IMR-90 (cell line): ENCODE results near the gene TMEM117. TPM values are rescaled to one million over a fixed set of nuclear protein-coding genes. Genes with fewer than 3 reads are reported as not detected.

Source experiments
- ATAC-seq: fragments of 200-7000 bp; cut with Tn5 transposase; 2 replicates; pipeline ENCODE4 v1.9.1; 2020; ENCODE audit warnings: low read depth, mild to moderate bottlenecking, moderate library complexity
- BruUV-seq: library from RNA; stranded (reverse); fragments of 400-500 nt; replicated peaks from 2 replicates; lab custom pipeline; 2021; lab: Mats Ljungman, UMichigan
- CTCF ChIA-PET: fragments of 300-600 bp; formaldehyde crosslinking; extraction: SDS; loops from one replicate; lab custom pipeline; 2021; ENCODE audit warnings: antibody characterized with exemption; lab: Yijun Ruan, JAX
- POLR2A ChIA-PET: fragments of 300-600 bp; sonication (Branson Sonifier 250); formaldehyde crosslinking; loops from one replicate; lab custom pipeline; 2022; ENCODE audit warnings: antibody characterized with exemption; ENCODE audit not compliant: unreplicated experiment; lab: Charles Lee
- DNase-seq: peaks from one replicate; pipeline ENCODE4 v3.0.0; 2013
- H2AFZ ChIP-seq: replicated peaks from 2 replicates; pipeline ENCODE3; 2013; ENCODE audit warnings: low read length, mild to moderate bottlenecking; ENCODE audit not compliant: poor library complexity
- H2AK5ac ChIP-seq: 2 replicates; pipeline ENCODE4 v1.6.1; 2013; ENCODE audit warnings: low read depth, low read length, inconsistent platforms
- H2AK9ac ChIP-seq: replicated peaks from 2 replicates; pipeline ENCODE3; 2013; ENCODE audit warnings: mild to moderate bottlenecking, low read depth, low read length, moderate library complexity; ENCODE audit not compliant: poor library complexity
- H2BK120ac ChIP-seq: 2 replicates; pipeline ENCODE4 v1.6.1; 2013; ENCODE audit warnings: low read depth, low read length, inconsistent platforms
- H2BK15ac ChIP-seq: 3 replicates; pipeline ENCODE4 v1.6.1; 2013; ENCODE audit warnings: low read depth, low read length, inconsistent platforms
- H2BK20ac ChIP-seq: 2 replicates; pipeline ENCODE4 v1.6.1; 2013; ENCODE audit warnings: low read depth, mild to moderate bottlenecking, inconsistent platforms, low read length, moderate library complexity
- H2BK5ac ChIP-seq: 2 replicates; pipeline ENCODE4 v1.6.1; 2013; ENCODE audit warnings: mild to moderate bottlenecking, low read depth, low read length, inconsistent platforms; ENCODE audit not compliant: poor library complexity, severe bottlenecking
- H3K14ac ChIP-seq: replicated peaks from 2 replicates; pipeline ENCODE4 v1.6.1; 2013; ENCODE audit warnings: low read depth, low read length, inconsistent platforms
- H3K18ac ChIP-seq: 2 replicates; pipeline ENCODE4 v1.6.1; 2013; ENCODE audit warnings: low read depth, low read length, control low read depth
- H3K23ac ChIP-seq: 2 replicates; pipeline ENCODE4 v1.6.1; 2013; ENCODE audit warnings: low read depth, low read length, inconsistent platforms
- H3K27ac ChIP-seq: 2 replicates; pipeline ENCODE4 v1.5.1; 2013; ENCODE audit warnings: mild to moderate bottlenecking, control low read depth, low read length; ENCODE audit not compliant: insufficient read depth
- H3K27me3 ChIP-seq: 2 replicates; pipeline ENCODE4 v1.6.1; 2013; ENCODE audit warnings: low read length; ENCODE audit not compliant: control insufficient read depth, insufficient read depth
- H3K36me3 ChIP-seq: 2 replicates; pipeline ENCODE4 v1.6.1; 2013; ENCODE audit warnings: low read length, mixed read lengths; ENCODE audit not compliant: control insufficient read depth, insufficient read depth
- H3K4ac ChIP-seq: 2 replicates; pipeline ENCODE4 v1.6.1; 2013; ENCODE audit warnings: low read depth, low read length, inconsistent platforms
- H3K4me1 ChIP-seq: 2 replicates; pipeline ENCODE4 v1.6.1; 2013; ENCODE audit warnings: low read length, mixed read lengths; ENCODE audit not compliant: control insufficient read depth, insufficient read depth
- H3K4me2 ChIP-seq: 2 replicates; pipeline ENCODE4 v1.6.1; 2013; ENCODE audit warnings: low read depth, mild to moderate bottlenecking, control low read depth, low read length, moderate library complexity
- H3K4me3 ChIP-seq: 2 replicates; pipeline ENCODE4 v1.5.1; 2013; ENCODE audit warnings: low read depth, mild to moderate bottlenecking, control low read depth, low read length, moderate library complexity; ENCODE audit not compliant: insufficient read depth
- H3K56ac ChIP-seq: 2 replicates; pipeline ENCODE4 v1.6.1; 2013; ENCODE audit warnings: low read length, inconsistent platforms; ENCODE audit not compliant: insufficient read depth; ENCODE audit errors: extremely low read depth
- H3K79me1 ChIP-seq, 2 experiments: 2 replicates each; pipeline ENCODE4 v1.6.1; 2013; ENCODE audit warnings: low read length in 2 of 2, inconsistent platforms in 1 of 2, low read depth in 1 of 2
- H3K9ac ChIP-seq: 2 replicates; pipeline ENCODE4 v1.6.1; 2013; ENCODE audit warnings: low read depth, low read length, control low read depth
- H3K9me1 ChIP-seq: 2 replicates; pipeline ENCODE4 v1.6.1; 2013; ENCODE audit warnings: low read length, inconsistent platforms; ENCODE audit not compliant: insufficient read depth
- H3K9me3 ChIP-seq: 2 replicates; pipeline ENCODE4 v1.6.1; 2013; ENCODE audit warnings: low read length; ENCODE audit not compliant: control insufficient read depth, insufficient read depth
- H4K20me1 ChIP-seq: 2 replicates; pipeline ENCODE4 v1.6.1; 2013; ENCODE audit warnings: low read length, inconsistent platforms; ENCODE audit not compliant: insufficient read depth
- H4K5ac ChIP-seq: 2 replicates; pipeline ENCODE4 v1.6.1; 2013; ENCODE audit warnings: mild to moderate bottlenecking, low read depth, low read length, control low read depth
- H4K8ac ChIP-seq, 2 experiments: 2 replicates each; pipeline ENCODE4 v1.6.1; 2013; ENCODE audit warnings: low read depth in 2 of 2, low read length in 2 of 2, control low read depth in 1 of 2, inconsistent platforms in 1 of 2
- H4K91ac ChIP-seq: 2 replicates; pipeline ENCODE4 v1.6.1; 2013; ENCODE audit warnings: low read depth, low read length, inconsistent platforms; ENCODE audit not compliant: insufficient read depth
- FOS ChIP-seq: fragments of 150-350 bp; IDR thresholded peaks from 2 replicates; pipeline ENCODE4 v1.6.1; 2016; ENCODE audit warnings: low read depth, low read length
- MAZ ChIP-seq: IDR thresholded peaks from 2 replicates; pipeline ENCODE4 v1.6.1; 2012; ENCODE audit warnings: low read depth, mild to moderate bottlenecking, low read length, improper control_type of control experiment, moderate library complexity, borderline replicate concordance
- WGBS, 2 experiments: methylation state at CpG; one replicate each; pipeline versions ENCODE4 v1.1.5 to v1.1.7; 2013; ENCODE audit warnings: missing lambda C conversion rate in 2 of 2; ENCODE audit not compliant: insufficient read length in 1 of 2; ENCODE audit errors: extremely low coverage in 2 of 2; 5-methylcytosine and 5-hydroxymethylcytosine counted together
- dilution Hi-C: fragments of 300-500 bp; cut with HindIII; formaldehyde crosslinking; loops from one replicate; pipeline ENCODE4 v1.14.3; 2018; ENCODE audit warnings: low sequenced_read_pairs; ENCODE audit not compliant: unreplicated experiment
- in situ Hi-C: fragments of 300-500 bp; cut with MboI; formaldehyde crosslinking; loops from 3 replicates; pipeline ENCODE4 v1.14.3; 2019; ENCODE audit warnings: low sequenced_read_pairs, inconsistent platforms, mixed read lengths
- intact Hi-C: fragments of 100-400 bp; cut with micrococcal nuclease; formaldehyde crosslinking; loops from 2 replicates; pipeline ENCODE4 v1.10.0; 2022
- polyA plus RNA-seq, 3 experiments: library from polyadenylated mRNA; depleted of rRNA; stranded (reverse); fragments of >200 nt; gene quantifications; 2 replicates each; pipeline ENCODE4 v1.2.3, GENCODE V29; 2012; ENCODE audit warnings: low replicate concordance in 1 of 3
- total RNA-seq: library from RNA; depleted of rRNA; stranded (reverse); fragments of >200 nt; gene quantifications from 2 replicates; pipeline ENCODE4 v1.2.3, GENCODE V29; 2012

Gene TMEM117
- total and polyA plus RNA-seq, 2 of the 4 experiments (the other 2 are of a cell fraction), result 8.7 to 21.0 TPM

GRCh38 chr12:43988838-43989560, 153.1 kb downstream of the TMEM117 start:
- H4K5ac ChIP-seq, result no peak overlapping the region
- in situ Hi-C loops, result no loop called here
- no peak overlapping the region for H3K56ac ChIP-seq
- H3K23ac ChIP-seq, result no peak overlapping the region
- no peak overlapping the region for H3K18ac ChIP-seq
- no peak overlapping the region for H3K14ac ChIP-seq
- no peaks in the 10 kb centered on the region for H3K9me3 ChIP-seq
- TF ChIP-seq MAZ (no peak), FOS (peak; percentile 9; the same call in 1 of the 2 replicates)
- H3K4me2 ChIP-seq, result peak overlapping the region; percentile 50; the same call in 1 of the 2 replicates
- dilution Hi-C loops, result no loop called here
- no CpG with 5 or more reads among the region's 5 CpGs for WGBS, 2 experiments
- no peak overlapping the region for H2AK5ac ChIP-seq
- H3K4me1 ChIP-seq, result 0 out of 2 replicates have a peak, but pooled peaks cover 1% of the 10 kb centered on the region
- H2AFZ ChIP-seq, result no peak overlapping the region
- H3K9me1 ChIP-seq, result peaks cover 3% of the 10 kb centered on the region; the same call in 1 of the 2 replicates
- ChIA-PET CTCF (no interaction called here), POLR2A (no interaction called here)
- H3K27ac ChIP-seq, result no peak overlapping the region
- no peaks in the 10 kb centered on the region for H4K20me1 ChIP-seq
- DNase-seq, result peak; percentile 55
- H3K4me3 ChIP-seq, result no peak overlapping the region
- H4K8ac ChIP-seq, result no peak overlapping the region
- no peak overlapping the region for H3K9ac ChIP-seq
- H3K36me3 ChIP-seq, result no peaks in the 10 kb centered on the region
- H4K91ac ChIP-seq, result no peak overlapping the region
- H2BK15ac ChIP-seq, result no peak overlapping the region
- peak; percentile 56 for ATAC-seq
- no peak overlapping the region for H2BK20ac ChIP-seq
- no TSS peak for BruUV-seq
- intact Hi-C loops, result no loop called here
- no peaks in the 10 kb centered on the region; a peak in 1 of 4 replicates for H3K79me1 ChIP-seq
- H2BK5ac ChIP-seq, result no peak overlapping the region
- H3K27me3 ChIP-seq, result no peaks in the 10 kb centered on the region
- H2AK9ac ChIP-seq, result no peak overlapping the region
- no peak overlapping the region for H3K4ac ChIP-seq
- no peak overlapping the region for H2BK120ac ChIP-seq
